GM21447 (cell line): Measurements from ENCODE around the gene RPL29.
A peak's percentile ranks its signal among the peaks of the same experiment; 100 is the strongest.
"Not testable (repeated sequence)": the region's sequence is repeated elsewhere in the genome, so short reads cannot be mapped to it uniquely, and the experiment has no call there.

Experiments
- ATAC-seq: cut with Tn5 transposase; IDR thresholded peaks from one replicate; pipeline ENCODE4 v1.9.1; 2021; ENCODE audit not compliant: unreplicated experiment

The RPL29 gene

GRCh38 chr3:51995346-51996163, at the start of gene RPL29:
Gene RPL29 (minus strand): TSS chr3:51995895. CDS start chr3:51995461, 434 bp downstream.
- peak; percentile 88 for ATAC-seq

DNA sequence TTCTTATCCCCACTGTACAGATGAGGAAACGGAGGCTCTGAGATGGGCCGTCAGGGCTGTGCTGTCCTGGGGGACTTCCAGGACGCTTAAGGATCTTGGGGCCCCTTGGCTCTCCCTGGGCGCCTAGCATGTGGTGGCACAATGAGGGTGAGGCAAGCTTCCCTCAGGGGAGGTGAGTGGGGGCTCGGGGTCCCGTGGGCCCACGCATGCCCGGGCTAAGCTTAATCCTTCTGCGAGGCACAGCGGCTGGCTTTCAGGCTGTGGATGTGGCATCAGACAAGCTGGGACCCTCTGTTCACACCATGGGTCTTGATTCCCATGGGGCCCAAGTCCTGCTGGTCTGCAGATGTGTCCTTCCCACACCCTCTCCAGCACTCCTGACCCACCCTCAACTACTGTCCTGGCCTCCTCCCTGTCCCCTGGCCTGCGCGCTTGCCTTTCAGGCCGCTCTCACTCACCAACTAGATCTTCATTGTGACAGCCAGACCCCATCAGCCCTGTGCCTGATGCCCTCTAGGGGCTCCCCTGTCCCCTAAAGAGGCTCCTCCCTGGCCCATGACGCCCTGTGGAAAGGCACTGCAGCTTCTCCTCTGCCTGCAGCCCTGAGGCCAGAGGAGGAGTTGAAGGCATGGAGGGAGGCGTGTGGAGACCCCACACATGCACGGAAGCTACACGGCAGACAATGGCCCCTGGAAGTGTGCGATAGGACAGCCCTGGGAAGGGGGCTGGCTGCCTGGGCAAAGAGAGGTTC, 49.3 kb upstream of the RPL29 start:
- ATAC-seq: no peak

- no peak for ATAC-seq
Measured at GRCh38 chr3:52043750-52044149, 48.1 kb upstream of the RPL29 start.

GRCh38 chr3:52043039-52043438, 47.3 kb upstream of the RPL29 start:
- ATAC-seq: not testable (repeated sequence)

DNA sequence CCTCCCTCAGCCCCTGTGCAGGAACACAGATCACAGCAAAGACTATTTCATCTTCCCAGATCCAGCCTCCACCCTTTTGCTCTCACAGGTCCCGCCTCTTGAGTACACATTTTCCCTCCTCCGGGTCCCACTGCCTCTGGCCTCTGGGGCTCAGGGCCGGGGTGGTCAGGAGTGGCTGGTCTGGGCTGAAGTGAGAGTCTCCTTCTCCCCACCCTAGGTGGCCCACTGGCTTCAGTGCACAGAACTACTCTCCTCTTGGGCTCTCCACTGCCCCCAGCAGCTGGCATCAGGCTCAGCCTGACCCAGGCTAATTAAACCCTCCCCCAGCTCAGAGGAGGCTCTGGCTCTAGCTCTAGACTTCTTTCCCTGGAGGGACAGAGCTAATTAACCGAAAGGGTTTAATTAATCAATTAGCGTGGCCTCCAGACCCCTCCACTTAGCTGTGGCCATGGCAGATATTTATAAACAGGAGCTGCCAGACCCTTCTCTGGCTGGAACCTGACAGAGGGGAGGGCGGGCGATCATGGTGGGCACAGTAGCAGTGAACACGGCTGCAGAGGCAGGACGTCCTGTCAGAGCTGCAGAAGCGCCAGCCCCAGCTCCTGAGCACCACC, 45.5 kb upstream of the RPL29 start:
- ATAC-seq: no peak

DNA sequence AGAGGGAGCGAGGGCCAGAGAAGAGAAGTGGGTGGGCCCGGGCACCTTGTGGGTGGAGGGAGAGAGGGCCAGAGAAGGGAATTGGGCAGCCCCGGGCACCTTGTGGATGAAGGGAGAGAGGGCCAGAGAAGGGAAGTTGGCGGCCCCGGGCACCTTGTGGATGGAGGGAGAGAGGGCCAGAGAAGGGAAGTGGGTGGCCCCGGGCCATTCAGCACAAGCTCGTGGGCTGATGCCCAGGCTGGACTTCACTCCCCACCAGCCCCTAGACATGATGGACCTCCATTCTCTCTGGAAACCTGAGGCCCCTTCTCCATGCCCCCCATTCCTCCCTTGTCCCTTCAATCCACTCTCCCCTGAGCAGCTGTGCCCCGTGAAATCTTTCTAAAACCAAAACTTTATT, 44.9 kb upstream of the RPL29 start:
- no peak for ATAC-seq

DNA sequence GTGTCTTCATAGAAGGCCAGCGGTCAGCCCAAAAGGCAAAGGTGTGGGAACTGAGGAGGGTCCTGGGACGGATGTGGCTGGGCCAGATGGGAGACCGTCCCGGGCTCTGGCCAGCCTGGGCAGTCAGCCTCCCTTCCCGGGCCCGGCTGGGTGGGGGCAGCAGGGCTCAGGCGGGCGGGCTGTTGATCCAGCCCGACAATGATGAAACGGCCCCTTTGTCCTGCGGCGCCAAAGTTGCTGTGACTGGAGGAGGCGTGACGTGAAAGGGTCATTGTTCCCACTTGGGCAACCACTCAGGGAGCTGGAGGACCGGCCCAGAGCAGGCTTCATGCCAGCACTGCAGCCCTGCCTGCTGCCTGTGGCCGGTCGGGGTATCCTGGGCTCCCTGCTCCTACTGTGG, 44.2 kb upstream of the RPL29 start:
- ATAC-seq: no peak

DNA sequence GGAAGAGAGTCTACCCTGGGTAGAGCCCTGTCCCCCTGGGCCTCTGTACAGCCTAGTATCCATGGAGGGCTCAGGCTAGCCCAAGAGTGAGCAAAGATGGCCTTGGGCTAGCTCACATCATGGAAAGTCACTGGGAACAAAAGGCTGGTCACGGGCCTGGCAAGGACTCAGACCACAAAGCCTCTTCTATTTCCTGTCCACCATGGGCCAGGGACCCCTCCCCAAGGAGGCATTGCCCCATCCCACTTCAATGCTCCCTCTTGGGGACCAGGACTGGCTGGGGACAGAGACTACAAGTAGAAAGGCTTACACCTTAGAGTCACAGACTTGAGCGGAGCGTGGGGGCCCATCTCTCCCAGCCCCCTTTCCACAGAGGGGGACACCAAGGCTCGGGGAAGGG, 43.7 kb upstream of the RPL29 start:
- no peak for ATAC-seq

GRCh38 chr3:52038227-52038626, 42.5 kb upstream of the RPL29 start:
- ATAC-seq: no peak

DNA sequence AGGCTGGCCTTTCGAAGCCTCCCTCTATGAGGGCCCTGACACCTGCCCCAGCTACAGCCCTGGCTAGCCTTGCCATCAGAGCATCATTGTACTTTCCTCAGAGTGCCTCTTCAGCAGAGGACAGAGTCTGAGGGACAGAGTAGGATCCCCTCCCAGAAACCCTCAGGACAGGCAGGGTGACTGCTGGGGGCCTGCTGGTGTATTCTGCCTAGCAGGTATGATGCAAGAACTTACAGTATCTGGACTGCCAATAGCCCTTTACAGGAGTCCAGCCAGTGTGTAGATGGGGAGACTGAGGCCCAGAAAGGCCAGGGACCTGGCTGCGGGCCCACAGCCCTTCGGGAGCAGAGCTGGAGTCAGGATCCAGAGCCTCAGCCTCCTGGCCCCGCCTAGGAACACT, 41.6 kb upstream of the RPL29 start:
- no peak for ATAC-seq

DNA sequence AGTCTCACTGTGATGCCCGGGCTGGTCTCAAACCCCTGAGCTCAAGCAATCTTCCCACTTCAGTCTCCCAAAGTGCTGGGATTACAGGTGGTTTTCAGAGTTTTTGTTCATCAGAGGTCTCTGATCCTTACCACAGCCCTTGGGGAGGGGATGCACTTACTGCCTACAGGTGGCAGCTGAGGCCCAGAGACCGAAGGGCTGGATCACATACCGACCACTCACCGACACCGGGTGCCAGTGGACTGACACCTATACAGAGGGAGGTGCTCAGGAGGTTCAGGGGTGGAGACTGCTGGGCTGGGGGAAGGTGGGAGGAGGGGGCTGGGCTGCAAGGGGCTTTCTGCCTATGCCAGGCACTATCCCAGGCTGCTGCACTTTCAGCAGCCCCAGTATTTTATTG, 41.1 kb upstream of the RPL29 start:
- ATAC-seq: no peak

DNA sequence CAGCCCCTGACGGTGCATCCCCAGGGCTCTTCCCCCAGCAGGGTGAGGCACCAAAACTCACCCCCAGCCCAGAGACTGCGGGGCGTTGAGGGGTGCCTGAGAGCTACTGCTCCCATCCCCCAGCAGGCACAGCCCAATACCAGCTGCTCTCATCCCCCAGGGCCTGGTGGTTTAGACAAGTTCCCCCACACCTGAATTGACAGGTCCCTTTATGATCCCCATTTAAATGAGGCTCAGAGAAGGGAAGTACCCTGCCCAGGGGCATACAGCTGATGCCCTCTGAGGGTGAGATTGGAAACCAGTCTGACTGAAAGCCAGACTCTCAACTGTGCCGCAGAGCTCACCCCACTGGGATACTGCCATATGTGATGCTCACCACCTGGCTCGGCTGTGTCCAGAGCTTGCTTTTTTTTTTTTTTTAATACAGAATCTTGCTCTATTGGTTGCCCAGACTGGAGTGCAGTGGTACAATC, 40.6 kb upstream of the RPL29 start:
- ATAC-seq: peak; percentile 81

GRCh38 chr3:52034651-52035050, 39.0 kb upstream of the RPL29 start:
- ATAC-seq: no peak

DNA sequence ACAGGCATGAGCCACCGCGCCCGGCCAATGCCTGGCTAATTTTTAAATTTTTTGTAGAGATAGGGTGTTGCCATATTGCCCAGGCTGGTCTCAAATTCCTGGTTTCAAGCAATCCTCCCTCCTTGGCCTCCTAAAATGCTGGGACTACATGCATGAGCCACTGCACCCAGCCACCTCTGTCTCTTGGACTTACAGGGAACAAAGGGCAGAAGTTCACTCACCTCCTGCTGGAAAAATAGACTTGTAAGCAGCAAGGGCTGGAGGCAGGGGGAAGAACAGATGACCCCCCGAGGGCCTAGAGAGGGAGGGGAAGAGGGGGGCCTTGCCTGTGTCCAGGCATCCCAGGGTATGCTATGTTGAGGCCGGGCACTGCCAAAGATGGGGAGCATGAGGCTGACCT, 38.5 kb upstream of the RPL29 start:
- no peak for ATAC-seq

- not testable (repeated sequence) for ATAC-seq
Measured at GRCh38 chr3:52033748-52034147, 38.1 kb upstream of the RPL29 start.

DNA sequence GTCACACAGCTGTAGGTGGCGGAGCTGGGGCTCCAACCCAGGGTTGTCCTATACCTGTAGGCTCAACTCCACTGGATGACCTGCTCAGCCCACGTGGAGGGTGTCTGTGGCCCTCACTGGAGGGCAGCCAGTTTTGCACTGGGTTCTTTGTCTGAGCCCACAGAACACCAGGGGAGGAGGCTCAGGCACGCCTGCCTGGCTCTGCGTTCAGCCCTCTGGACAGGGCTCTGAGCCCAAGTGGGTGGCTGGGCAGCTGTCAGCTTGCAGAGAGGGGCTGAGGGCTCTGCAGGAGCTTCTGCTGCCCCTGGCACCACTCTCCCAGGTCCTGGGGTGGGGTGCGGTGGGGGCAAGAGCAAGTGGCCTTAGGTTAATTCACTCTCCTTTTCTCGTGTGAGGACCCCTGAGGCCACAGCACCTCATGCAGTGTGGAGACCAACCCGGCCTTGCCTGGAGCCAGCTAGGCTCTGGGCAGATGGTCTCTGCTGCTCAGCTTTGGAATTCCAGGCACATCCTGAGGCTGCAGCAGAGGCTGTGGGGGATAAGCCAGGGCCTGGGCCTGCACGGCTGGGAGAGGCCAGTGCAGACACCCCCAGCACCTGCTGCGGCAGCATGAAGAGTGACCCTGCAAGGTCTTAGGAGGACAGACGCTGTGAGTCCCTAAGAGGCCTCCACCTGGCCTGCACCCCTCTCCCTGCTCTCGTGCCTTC, 37.2 kb upstream of the RPL29 start:
- ATAC-seq: no peak

DNA sequence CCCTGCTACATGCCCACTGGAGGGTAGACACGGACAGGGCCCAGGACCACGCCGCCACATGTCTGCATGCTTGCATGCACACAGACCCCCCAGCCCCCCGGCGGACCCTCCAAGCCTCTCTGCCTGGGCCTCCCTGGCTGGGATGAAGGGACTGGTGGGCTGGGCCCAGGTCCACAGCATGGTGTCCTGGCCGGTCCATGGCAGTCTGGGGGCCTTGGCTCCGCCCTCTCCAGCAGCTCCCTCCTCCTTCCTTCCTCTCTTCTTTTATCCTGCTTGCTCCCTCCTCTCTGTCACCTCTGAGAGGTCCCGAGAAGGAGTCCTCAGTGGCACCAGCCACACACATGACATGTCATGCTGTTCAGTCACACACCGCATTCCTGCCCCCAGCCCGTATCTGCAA, 36.2 kb upstream of the RPL29 start:
- no peak for ATAC-seq

DNA sequence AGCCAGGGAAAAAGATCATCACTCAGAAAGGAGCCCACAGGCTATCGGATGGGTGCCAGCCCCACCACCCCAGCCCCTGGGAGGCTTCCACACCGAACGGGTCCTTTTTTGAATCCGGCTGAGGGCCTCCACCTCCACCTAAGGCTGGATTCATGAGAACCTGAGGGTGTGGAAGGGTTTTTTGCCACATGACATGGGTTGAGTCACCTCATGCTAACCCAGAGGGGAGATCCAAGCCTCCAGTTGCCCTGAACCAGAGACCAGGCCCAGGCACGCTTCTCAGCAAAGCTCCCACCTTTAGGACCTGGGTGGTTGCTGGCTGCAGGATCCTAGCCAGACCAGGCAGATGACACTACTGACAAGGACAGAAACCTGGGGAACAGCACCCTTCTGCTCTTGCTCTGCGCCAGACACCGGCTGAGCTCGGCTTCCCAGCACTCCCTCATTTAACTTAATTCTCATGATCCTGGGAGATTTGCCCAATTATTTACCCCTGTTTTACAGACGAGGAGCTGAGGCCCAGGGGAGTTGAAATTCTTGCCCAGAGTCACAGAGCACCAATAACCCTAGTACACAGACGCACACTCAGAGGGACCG, 35.1 kb upstream of the RPL29 start:
- ATAC-seq: no peak

GRCh38 chr3:52029535-52029934, 33.8 kb upstream of the RPL29 start:
- no peak for ATAC-seq

- no peak for ATAC-seq
Measured at GRCh38 chr3:52029053-52029452, 33.4 kb upstream of the RPL29 start.

- no peak for ATAC-seq
Measured at GRCh38 chr3:52028572-52028971, 32.9 kb upstream of the RPL29 start.
